Muscle layer of colon (tissue), 2 donors: ENCODE measurements around the gene OR8B12.
"Not testable (repeated sequence)": the region's sequence is repeated elsewhere in the genome, so short reads cannot be mapped to it uniquely, and the experiment has no call there.

Source experiments
- H3K27ac ChIP-seq: one replicate; pipeline ENCODE4 v1.7.0; 2013; ENCODE audit warnings: low read depth, mild to moderate bottlenecking, low read length, moderate library complexity
- H3K27me3 ChIP-seq, 2 donors: one replicate each; pipeline ENCODE4 v1.7.0; 2013; ENCODE audit warnings: low read length in 2 of 2, mild to moderate bottlenecking in 2 of 2; ENCODE audit not compliant: insufficient read depth in 2 of 2, control insufficient read depth in 1 of 2
- H3K36me3 ChIP-seq: one replicate; pipeline ENCODE4 v1.7.0; 2013; ENCODE audit warnings: mild to moderate bottlenecking, low read length; ENCODE audit not compliant: insufficient read depth
- H3K4me1 ChIP-seq: one replicate; pipeline ENCODE4 v1.7.0; 2013; ENCODE audit warnings: mild to moderate bottlenecking, low read length; ENCODE audit not compliant: insufficient read depth
- H3K4me3 ChIP-seq, 2 donors: one replicate each; pipeline ENCODE4 v1.7.0; 2013; ENCODE audit warnings: low read length in 2 of 2, low read depth in 1 of 2, mild to moderate bottlenecking in 1 of 2, moderate library complexity in 1 of 2
- H3K9ac ChIP-seq: one replicate; pipeline ENCODE4 v1.7.0; 2013; ENCODE audit warnings: low read length
- H3K9me3 ChIP-seq: one replicate; pipeline ENCODE4 v1.7.0; 2013; ENCODE audit warnings: mild to moderate bottlenecking, low read length
- donor health status: abdominal sarcoma.
- donor health status: Adenocarcinoma of cecum.

Gene OR8B12

DNA sequence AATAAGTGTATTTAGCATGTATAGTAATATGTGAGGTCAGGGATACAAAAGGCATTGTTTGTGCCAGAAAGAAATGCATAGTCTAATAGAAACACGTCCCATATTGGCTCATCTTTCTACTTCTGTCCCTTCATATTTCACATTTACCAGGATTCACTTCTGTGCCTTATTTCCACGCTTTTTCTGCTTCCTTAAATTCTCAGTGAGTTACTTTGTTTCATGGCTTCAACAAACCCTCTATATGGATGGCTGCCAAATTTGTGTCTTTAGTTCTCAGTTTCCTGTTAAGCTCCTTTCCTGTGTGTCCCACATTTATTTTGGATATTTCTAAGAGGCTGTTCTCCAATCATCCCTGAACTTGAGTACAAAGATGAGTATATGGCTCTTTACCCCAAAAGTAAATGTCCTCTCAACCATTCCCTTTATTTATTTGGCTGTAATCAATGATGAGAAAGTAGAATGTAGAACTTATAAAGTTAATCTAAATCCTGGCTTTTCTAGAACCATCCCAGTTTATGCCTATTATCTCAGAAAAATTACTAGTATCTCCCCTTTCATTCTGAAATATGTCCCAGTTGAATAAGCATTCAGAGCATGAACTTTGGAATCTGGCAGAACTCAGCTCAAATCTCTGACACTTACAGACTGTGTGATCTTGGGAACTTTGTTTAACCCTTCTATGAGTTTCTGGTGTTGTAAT is 23.5 kb downstream of the OR8B12 start:
- Histone ChIP-seq H3K4me3 (no peak overlapping the region), H3K27ac (no peak overlapping the region), H3K9ac (no peak overlapping the region), H3K36me3 (no peaks in the 10 kb centered on the region), H3K27me3 (no peaks in the 10 kb centered on the region), H3K9me3 (no peaks in the 10 kb centered on the region), H3K4me1 (no peaks in the 10 kb centered on the region)

- Histone ChIP-seq H3K4me1 (no peaks in the 10 kb centered on the region), H3K36me3 (no peaks in the 10 kb centered on the region), H3K27me3 (no peaks in the 10 kb centered on the region), H3K9ac (no peak overlapping the region), H3K4me3 (no peak overlapping the region), H3K27ac (no peak overlapping the region), H3K9me3 (no peaks in the 10 kb centered on the region)
Measured at GRCh38 chr11:124518989-124519451, 24.4 kb downstream of the OR8B12 start.

GRCh38 chr11:124517314-124517713 is 26.1 kb downstream of the OR8B12 start:
- Histone ChIP-seq H3K9ac (no peak overlapping the region), H3K27ac (no peak overlapping the region), H3K36me3 (no peaks in the 10 kb centered on the region), H3K4me3 (no peak overlapping the region), H3K27me3 (no peaks in the 10 kb centered on the region), H3K4me1 (no peaks in the 10 kb centered on the region), H3K9me3 (no peaks in the 10 kb centered on the region)

DNA sequence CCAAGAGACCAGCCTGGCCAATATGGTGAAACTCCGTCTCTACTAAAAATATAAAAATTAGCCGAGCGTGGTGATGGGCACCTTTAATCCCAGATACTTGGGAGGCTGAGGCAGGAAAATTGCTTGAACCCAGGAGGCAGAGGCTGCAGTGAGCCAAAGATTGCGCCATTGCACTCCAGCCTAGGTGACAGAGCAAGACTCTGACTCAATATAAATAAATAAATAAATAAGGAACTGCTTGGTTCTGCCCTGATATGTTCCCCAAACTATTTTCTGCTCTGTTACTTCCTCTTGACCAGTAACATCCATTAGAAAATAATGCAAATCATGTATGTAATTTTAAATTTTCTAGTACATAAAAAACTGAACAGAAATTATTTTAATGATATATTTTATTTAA is 28.8 kb downstream of the OR8B12 start:
- H3K9me3 ChIP-seq, H3K4me1 ChIP-seq, H3K9ac ChIP-seq, H3K27ac ChIP-seq, H3K4me3 ChIP-seq, H3K36me3 ChIP-seq, H3K27me3 ChIP-seq: not testable (repeated sequence)

DNA sequence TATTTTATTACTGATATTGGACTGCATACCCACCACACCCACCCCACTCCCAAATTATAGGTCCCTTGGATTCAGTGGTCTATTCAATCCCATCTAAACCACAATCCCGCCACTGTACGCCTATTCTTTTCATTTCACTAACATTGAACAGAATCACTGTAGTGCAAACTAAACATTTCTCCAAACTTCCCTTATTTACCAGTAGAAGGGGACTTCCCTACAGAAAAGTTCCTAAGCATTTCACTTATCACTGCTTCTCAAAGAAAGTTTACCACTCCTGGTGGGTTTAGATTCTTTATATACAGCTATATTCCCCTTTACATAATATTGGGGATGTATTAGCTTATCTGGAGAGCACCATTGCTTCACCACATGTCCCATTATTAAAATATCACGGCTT is 29.3 kb downstream of the OR8B12 start:
- H3K27me3 ChIP-seq = no peaks in the 10 kb centered on the region
- no peaks in the 10 kb centered on the region for H3K9me3 ChIP-seq
- no peak overlapping the region for H3K9ac ChIP-seq
- no peak overlapping the region for H3K27ac ChIP-seq
- no peaks in the 10 kb centered on the region for H3K4me1 ChIP-seq
- no peak overlapping the region for H3K4me3 ChIP-seq
- no peaks in the 10 kb centered on the region for H3K36me3 ChIP-seq

GRCh38 chr11:124511745-124512144 is 31.7 kb downstream of the OR8B12 start:
- H3K4me1 ChIP-seq = no peaks in the 10 kb centered on the region
- H3K4me3 ChIP-seq = no peak overlapping the region
- no peaks in the 10 kb centered on the region for H3K27me3 ChIP-seq
- no peaks in the 10 kb centered on the region for H3K36me3 ChIP-seq
- no peak overlapping the region for H3K27ac ChIP-seq
- H3K9ac ChIP-seq = no peak overlapping the region
- no peaks in the 10 kb centered on the region for H3K9me3 ChIP-seq

DNA sequence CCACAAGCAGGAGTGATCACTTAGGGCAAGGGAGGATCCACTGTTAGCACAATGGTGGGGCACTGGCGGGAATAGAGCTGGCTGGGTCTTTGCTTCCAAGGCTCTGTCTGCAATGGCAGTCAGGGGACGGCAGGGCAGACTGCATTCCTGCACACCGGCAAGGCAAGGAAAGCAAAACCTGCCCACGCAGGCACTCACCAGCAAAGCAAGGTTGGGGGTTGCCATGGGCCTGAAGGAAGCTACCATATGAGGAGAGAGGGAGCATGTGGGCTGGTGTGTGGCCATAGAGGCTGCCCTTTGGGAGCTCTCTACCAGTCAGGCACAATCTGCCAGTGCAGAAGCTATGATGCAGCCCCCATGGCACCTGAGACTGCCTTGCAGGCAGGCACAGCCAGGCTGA is 33.2 kb downstream of the OR8B12 start:
- no peak overlapping the region for H3K9ac ChIP-seq
- H3K27me3 ChIP-seq = no peaks in the 10 kb centered on the region
- no peak overlapping the region for H3K27ac ChIP-seq
- no peak overlapping the region for H3K4me3 ChIP-seq
- no peaks in the 10 kb centered on the region for H3K4me1 ChIP-seq
- H3K9me3 ChIP-seq = no peaks in the 10 kb centered on the region
- H3K36me3 ChIP-seq = no peaks in the 10 kb centered on the region

GRCh38 chr11:124499711-124500110 is 43.7 kb downstream of the OR8B12 start:
- Histone ChIP-seq H3K9ac (no peak overlapping the region), H3K27ac (no peak overlapping the region), H3K4me3 (no peak overlapping the region), H3K9me3 (no peaks in the 10 kb centered on the region), H3K36me3 (no peaks in the 10 kb centered on the region), H3K4me1 (no peaks in the 10 kb centered on the region), H3K27me3 (no peaks in the 10 kb centered on the region)

DNA sequence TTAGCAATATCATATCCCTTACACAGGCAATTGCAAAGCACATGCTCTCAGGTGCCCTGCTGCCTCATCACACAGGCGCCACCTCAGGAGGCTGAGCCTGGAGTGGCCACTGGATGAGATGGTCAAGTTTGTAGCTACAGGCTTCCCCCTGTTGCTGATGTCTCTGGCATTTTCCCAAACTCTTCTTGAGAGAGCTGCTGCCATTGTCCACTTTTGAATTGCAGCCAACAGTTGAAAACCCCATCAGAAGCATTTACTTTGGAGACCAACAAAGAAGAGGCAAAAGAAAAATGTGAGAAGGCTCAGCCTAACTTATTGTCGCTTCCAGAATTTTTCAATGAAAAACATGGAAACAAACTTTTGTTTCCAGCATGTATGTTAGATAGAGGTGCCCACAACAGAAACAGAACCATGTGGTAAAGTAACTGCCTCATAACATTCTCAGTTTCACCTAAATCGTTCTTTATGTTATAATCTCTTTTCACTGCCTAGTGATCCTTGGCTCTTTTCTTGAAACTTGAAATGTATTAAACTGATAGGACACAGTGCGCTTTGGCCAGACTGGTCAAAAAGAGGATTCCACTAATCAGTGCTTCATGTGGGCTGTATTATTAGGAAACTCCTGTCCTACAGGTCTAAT is 50.3 kb downstream of the OR8B12 start:
- no peaks in the 10 kb centered on the region for H3K36me3 ChIP-seq
- H3K27me3 ChIP-seq = no peaks in the 10 kb centered on the region
- H3K9me3 ChIP-seq = no peaks in the 10 kb centered on the region
- no peak overlapping the region for H3K27ac ChIP-seq
- H3K4me3 ChIP-seq = no peak overlapping the region
- no peaks in the 10 kb centered on the region for H3K4me1 ChIP-seq
- no peak overlapping the region for H3K9ac ChIP-seq
